HL-60 (cell line): ENCODE measurements around the gene SMIM28.

Experiments used
- DNase-seq, 2 experiments: peaks; one replicate each; pipeline ENCODE4 v3.0.0-alpha.2; 2010 to 2020; ENCODE audit warnings: low read depth in 1 of 2, low spot score in 1 of 2
- H3K27ac ChIP-seq: fragments of 250-450 bp; sonication (Bioruptor Pico); replicated peaks from 2 replicates; pipeline ENCODE4 v1.5.1; 2020; ENCODE audit warnings: mild to moderate bottlenecking, moderate library complexity
- H3K27me3 ChIP-seq: fragments of 250-450 bp; sonication (Bioruptor Pico); 2 replicates; pipeline ENCODE4 v1.5.1; 2021; ENCODE audit warnings: mild to moderate bottlenecking, moderate library complexity; ENCODE audit not compliant: insufficient read depth, poor library complexity, severe bottlenecking
- H3K4me3 ChIP-seq: replicated peaks from 2 replicates; pipeline ENCODE4 v1.5.1; 2011; ENCODE audit warnings: mild to moderate bottlenecking, control low read depth, low read length; ENCODE audit not compliant: insufficient read depth
- GABPA ChIP-seq: IDR thresholded peaks from 2 replicates; pipeline ENCODE4 v1.6.1; 2012; ENCODE audit warnings: low read depth
- POLR2AphosphoS5 ChIP-seq: IDR thresholded peaks from 2 replicates; pipeline ENCODE4 v1.6.1; 2012; ENCODE audit warnings: low read depth
- SPI1 ChIP-seq: IDR thresholded peaks from 2 replicates; pipeline ENCODE4 v1.6.1; 2012; ENCODE audit warnings: low read depth, mild to moderate bottlenecking, borderline replicate concordance
- TF ChIP-seq, protein P1 (sequence below): IDR thresholded peaks from 2 replicates; pipeline ENCODE4 v1.6.1; 2012; ENCODE audit warnings: low read depth; ENCODE audit not compliant: insufficient replicate concordance
- TF ChIP-seq, protein P2 (sequence below): IDR thresholded peaks from one replicate; pipeline ENCODE4 v1.5.1; 2011; ENCODE audit warnings: low read length, control low read depth, inconsistent platforms; ENCODE audit not compliant: insufficient read depth

SMIM28 gene

DNA sequence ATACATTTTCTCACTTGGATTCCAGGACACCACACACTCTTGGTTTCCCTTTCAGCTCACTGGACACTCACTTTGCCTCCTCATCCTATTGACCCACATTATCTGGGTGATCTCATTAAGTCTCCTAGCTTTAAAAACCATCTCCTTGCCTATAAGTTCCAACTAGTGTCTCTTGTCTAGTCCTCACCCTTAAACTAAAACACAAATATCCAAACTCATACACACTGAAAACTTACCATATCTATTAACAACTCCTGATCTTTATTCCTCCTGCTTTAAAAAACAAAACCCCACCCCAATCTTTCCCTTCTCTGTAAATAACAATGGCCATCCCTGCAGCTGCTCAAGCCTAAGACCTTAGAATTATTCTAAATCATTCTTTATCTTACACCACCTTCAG, 3.5 kb upstream of the SMIM28 start:
- H3K4me3 ChIP-seq: no peak overlapping the region
- TF ChIP-seq, protein P1, sequence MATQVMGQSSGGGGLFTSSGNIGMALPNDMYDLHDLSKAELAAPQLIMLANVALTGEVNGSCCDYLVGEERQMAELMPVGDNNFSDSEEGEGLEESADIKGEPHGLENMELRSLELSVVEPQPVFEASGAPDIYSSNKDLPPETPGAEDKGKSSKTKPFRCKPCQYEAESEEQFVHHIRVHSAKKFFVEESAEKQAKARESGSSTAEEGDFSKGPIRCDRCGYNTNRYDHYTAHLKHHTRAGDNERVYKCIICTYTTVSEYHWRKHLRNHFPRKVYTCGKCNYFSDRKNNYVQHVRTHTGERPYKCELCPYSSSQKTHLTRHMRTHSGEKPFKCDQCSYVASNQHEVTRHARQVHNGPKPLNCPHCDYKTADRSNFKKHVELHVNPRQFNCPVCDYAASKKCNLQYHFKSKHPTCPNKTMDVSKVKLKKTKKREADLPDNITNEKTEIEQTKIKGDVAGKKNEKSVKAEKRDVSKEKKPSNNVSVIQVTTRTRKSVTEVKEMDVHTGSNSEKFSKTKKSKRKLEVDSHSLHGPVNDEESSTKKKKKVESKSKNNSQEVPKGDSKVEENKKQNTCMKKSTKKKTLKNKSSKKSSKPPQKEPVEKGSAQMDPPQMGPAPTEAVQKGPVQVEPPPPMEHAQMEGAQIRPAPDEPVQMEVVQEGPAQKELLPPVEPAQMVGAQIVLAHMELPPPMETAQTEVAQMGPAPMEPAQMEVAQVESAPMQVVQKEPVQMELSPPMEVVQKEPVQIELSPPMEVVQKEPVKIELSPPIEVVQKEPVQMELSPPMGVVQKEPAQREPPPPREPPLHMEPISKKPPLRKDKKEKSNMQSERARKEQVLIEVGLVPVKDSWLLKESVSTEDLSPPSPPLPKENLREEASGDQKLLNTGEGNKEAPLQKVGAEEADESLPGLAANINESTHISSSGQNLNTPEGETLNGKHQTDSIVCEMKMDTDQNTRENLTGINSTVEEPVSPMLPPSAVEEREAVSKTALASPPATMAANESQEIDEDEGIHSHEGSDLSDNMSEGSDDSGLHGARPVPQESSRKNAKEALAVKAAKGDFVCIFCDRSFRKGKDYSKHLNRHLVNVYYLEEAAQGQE: no peak
- TF ChIP-seq, protein P2, sequence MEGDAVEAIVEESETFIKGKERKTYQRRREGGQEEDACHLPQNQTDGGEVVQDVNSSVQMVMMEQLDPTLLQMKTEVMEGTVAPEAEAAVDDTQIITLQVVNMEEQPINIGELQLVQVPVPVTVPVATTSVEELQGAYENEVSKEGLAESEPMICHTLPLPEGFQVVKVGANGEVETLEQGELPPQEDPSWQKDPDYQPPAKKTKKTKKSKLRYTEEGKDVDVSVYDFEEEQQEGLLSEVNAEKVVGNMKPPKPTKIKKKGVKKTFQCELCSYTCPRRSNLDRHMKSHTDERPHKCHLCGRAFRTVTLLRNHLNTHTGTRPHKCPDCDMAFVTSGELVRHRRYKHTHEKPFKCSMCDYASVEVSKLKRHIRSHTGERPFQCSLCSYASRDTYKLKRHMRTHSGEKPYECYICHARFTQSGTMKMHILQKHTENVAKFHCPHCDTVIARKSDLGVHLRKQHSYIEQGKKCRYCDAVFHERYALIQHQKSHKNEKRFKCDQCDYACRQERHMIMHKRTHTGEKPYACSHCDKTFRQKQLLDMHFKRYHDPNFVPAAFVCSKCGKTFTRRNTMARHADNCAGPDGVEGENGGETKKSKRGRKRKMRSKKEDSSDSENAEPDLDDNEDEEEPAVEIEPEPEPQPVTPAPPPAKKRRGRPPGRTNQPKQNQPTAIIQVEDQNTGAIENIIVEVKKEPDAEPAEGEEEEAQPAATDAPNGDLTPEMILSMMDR: no peak
- H3K27ac ChIP-seq: no peak overlapping the region
- no peak for DNase-seq
- H3K27me3 ChIP-seq: peaks cover 6% of the 10 kb centered on the region

DNA sequence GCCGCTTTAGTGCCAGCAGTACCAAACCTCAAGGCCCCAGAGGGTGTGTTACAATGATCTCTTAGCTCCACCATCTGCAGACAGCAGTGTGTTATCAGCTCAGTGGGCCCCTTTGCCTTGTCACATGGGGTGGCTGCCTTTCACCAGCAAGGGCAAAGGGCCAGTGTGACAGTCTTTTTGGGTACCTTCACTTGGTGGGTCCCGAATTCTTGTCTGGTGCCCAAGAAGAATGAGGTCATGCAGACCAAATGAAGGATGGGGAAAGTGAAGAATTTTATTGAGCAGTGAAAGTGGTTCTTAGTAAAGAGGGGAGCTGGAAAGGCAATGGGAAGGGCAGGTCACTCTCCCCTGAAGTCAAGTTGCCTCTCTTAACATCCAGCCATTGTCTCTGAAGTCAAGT, 2.9 kb upstream of the SMIM28 start:
- TF ChIP-seq GABPA (no peak), POLR2AphosphoS5 (no peak), SPI1 (no peak)
- TF ChIP-seq, protein P2: no peak
- TF ChIP-seq, protein P1: no peak
- no peak for DNase-seq
- H3K27me3 ChIP-seq: peaks cover 5% of the 10 kb centered on the region
- no peak overlapping the region for H3K27ac ChIP-seq
- no peak overlapping the region for H3K4me3 ChIP-seq

DNA sequence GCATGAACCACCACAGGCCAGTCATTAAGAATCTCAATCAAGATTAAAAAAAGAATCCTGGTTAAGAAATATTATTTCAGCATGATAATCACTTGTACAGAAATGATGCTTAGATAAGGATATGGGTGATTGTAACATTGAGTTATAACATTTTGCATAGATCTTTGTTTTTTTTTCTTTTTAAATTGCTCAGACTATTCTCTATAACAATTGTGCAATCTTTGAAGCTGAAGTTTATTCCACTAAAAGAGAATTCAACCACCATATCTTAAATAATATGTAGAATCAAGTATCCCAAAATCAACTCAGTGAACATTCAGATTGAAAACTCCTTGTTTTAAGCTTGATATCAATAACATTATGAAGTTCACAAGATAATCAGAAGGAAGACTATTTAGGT, 663 bp upstream of the SMIM28 start:
- no peak for DNase-seq
- Histone ChIP-seq H3K4me3 (no peak overlapping the region), H3K27me3 (peaks cover 3% of the 10 kb centered on the region), H3K27ac (no peak overlapping the region)
- TF ChIP-seq, protein P2: no peak
- TF ChIP-seq SPI1 (no peak), POLR2AphosphoS5 (no peak)

DNA sequence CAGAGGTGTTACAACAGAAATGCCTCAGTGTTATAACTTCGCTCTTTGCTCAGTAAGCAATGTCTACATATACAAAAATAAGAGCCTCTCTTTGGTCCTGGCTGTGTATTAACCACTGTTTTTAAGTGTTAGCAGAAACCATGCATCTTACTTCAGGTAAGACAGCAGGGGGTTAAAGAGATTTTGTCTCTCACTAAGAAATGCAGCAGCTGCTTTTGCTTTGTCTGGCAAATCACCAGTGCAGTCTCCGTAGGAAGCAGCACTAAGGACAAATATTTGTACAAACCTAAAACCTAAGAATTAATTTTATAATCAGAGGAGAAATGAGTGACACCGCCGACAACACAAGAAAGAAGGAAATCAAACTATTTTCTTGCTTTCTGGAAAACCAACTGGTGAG, 758 bp downstream of the SMIM28 start:
- H3K4me3 ChIP-seq: no peak overlapping the region
- no peak overlapping the region for H3K27ac ChIP-seq
- DNase-seq: no peak
- TF ChIP-seq GABPA (no peak), SPI1 (no peak), POLR2AphosphoS5 (no peak)
- TF ChIP-seq, protein P2: no peak
- TF ChIP-seq, protein P1: no peak
- H3K27me3 ChIP-seq: peaks cover 3% of the 10 kb centered on the region
